Neural cell (in vitro differentiated cells): ENCODE data around the gene SLC4A5. TPM values are rescaled to one million over a fixed set of nuclear protein-coding genes. Genes with fewer than 3 reads are reported as not detected.
A peak's percentile ranks its signal among the peaks of the same experiment; 100 is the strongest.

ENCODE experiments used
- H2AFZ ChIP-seq: fragments of 200-600, 300-800 bp; sonication (generic), shearing (Covaris generic); 2 replicates; pipeline ENCODE4 v1.6.0; 2014; ENCODE audit warnings: low read depth, mild to moderate bottlenecking, antibody characterized with exemption, low read length, moderate library complexity
- H3F3A ChIP-seq: fragments of 200-600 bp; shearing (Covaris generic); 2 replicates; pipeline ENCODE4 v1.6.1; 2016; ENCODE audit warnings: mild to moderate bottlenecking, moderate library complexity, mixed read lengths, antibody characterized with exemption, low read length; ENCODE audit not compliant: insufficient read depth, poor library complexity, severe bottlenecking
- H3K27ac ChIP-seq: fragments of 200-600, 300-800 bp; sonication (generic), shearing (Covaris generic); 2 replicates; pipeline ENCODE4 v1.5.1; 2014; ENCODE audit warnings: mild to moderate bottlenecking, low read length, moderate library complexity
- H3K27me3 ChIP-seq: fragments of 300-800, 200-600 bp; sonication (generic), shearing (Covaris generic); 2 replicates; pipeline ENCODE4 v1.6.0; 2014; ENCODE audit warnings: mild to moderate bottlenecking, low read depth, low read length, moderate library complexity; ENCODE audit not compliant: insufficient read depth
- H3K36me3 ChIP-seq: fragments of 300-800, 200-600 bp; sonication (generic), shearing (Covaris generic); 2 replicates; pipeline ENCODE4 v1.5.1; 2014; ENCODE audit warnings: mild to moderate bottlenecking, antibody characterized with exemption, low read length, moderate library complexity; ENCODE audit not compliant: insufficient read depth
- H3K4me2 ChIP-seq: fragments of 300-800, 200-600 bp; sonication (generic), shearing (Covaris generic); 2 replicates; pipeline ENCODE4 v1.6.0; 2014; ENCODE audit warnings: mild to moderate bottlenecking, low read length
- H3K4me3 ChIP-seq: fragments of 300-800, 200-600 bp; sonication (generic), shearing (Covaris generic); 2 replicates; pipeline ENCODE4 v1.5.1; 2014; ENCODE audit warnings: mild to moderate bottlenecking, low read length, moderate library complexity
- H3K79me2 ChIP-seq: fragments of 200-600 bp; shearing (Covaris generic); replicated peaks from 2 replicates; pipeline ENCODE4 v1.6.0; 2014; ENCODE audit warnings: mild to moderate bottlenecking, low read length, moderate library complexity; ENCODE audit not compliant: insufficient read depth
- H3K9ac ChIP-seq: fragments of 300-800, 200-600 bp; sonication (generic), shearing (Covaris generic); 2 replicates; pipeline ENCODE4 v1.6.1; 2016; ENCODE audit warnings: mild to moderate bottlenecking, low read length, mixed read lengths
- H3K9me2 ChIP-seq: fragments of 200-600 bp; shearing (Covaris generic); 2 replicates; pipeline ENCODE4 v1.6.1; 2016; ENCODE audit warnings: mild to moderate bottlenecking, low read length, mixed read lengths; ENCODE audit not compliant: insufficient read depth
- H3K9me3 ChIP-seq: fragments of 200-600, 300-800 bp; sonication (generic), shearing (Covaris generic); 2 replicates; pipeline ENCODE4 v1.6.1; 2016; ENCODE audit warnings: mild to moderate bottlenecking, mixed run types, low read length, moderate library complexity, mixed read lengths
- H4K20me1 ChIP-seq: fragments of 200-600 bp; shearing (Covaris generic); 2 replicates; pipeline ENCODE4 v1.6.1; 2016; ENCODE audit warnings: mild to moderate bottlenecking, mixed run types; ENCODE audit not compliant: insufficient read depth
- EP300 ChIP-seq: fragments of 450-650 bp; conservative IDR thresholded peaks from 2 replicates; pipeline ENCODE4 v1.6.1; 2014; ENCODE audit warnings: antibody characterized with exemption, mild to moderate bottlenecking, moderate library complexity; ENCODE audit not compliant: poor library complexity, severe bottlenecking
- EZH2 ChIP-seq: fragments of 200-600, 300-800 bp; shearing (Covaris generic), sonication (generic); IDR thresholded peaks from 2 replicates; pipeline ENCODE4 v1.6.1; 2014; ENCODE audit warnings: antibody characterized with exemption, low read length, borderline replicate concordance, mild to moderate bottlenecking; ENCODE audit not compliant: insufficient read depth, poor library complexity, severe bottlenecking
- MXI1 ChIP-seq: fragments of 450-650 bp; conservative IDR thresholded peaks from 2 replicates; pipeline ENCODE4 v1.6.1; 2014; ENCODE audit warnings: antibody characterized with exemption, mild to moderate bottlenecking; ENCODE audit not compliant: poor library complexity, severe bottlenecking
- POLR2AphosphoS5 ChIP-seq: IDR thresholded peaks from 2 replicates; pipeline ENCODE4 v1.6.1; 2012
- RAD21 ChIP-seq: fragments of 450-650 bp; conservative IDR thresholded peaks from 2 replicates; pipeline ENCODE4 v1.6.1; 2014; ENCODE audit warnings: antibody characterized with exemption, mild to moderate bottlenecking, moderate library complexity
- SMC3 ChIP-seq: fragments of 450-650 bp; conservative IDR thresholded peaks from 2 replicates; pipeline ENCODE4 v1.6.1; 2014; ENCODE audit warnings: antibody characterized with exemption, mild to moderate bottlenecking, moderate library complexity; ENCODE audit not compliant: poor library complexity
- TAF1 ChIP-seq: IDR thresholded peaks from 2 replicates; pipeline ENCODE4 v1.6.1; 2012; ENCODE audit warnings: low read depth
- polyA plus RNA-seq: library from polyadenylated mRNA; depleted of rRNA; stranded (reverse); fragments of >200 nt; gene quantifications from 2 replicates; pipeline ENCODE4 v1.2.3, GENCODE V29; 2014
- TF ChIP-seq, protein P1 (sequence below): IDR thresholded peaks from 2 replicates; pipeline ENCODE4 v1.6.1; 2012; ENCODE audit warnings: borderline replicate concordance
- TF ChIP-seq, protein P2 (sequence below): fragments of 450-650 bp; IDR thresholded peaks from 2 replicates; pipeline ENCODE4 v1.5.1; 2014; ENCODE audit warnings: antibody characterized with exemption, mild to moderate bottlenecking, moderate library complexity; ENCODE audit not compliant: poor library complexity, severe bottlenecking

The SLC4A5 gene
- polyA plus RNA-seq, 1 donor from 2014 or later: 3.9 TPM

DNA sequence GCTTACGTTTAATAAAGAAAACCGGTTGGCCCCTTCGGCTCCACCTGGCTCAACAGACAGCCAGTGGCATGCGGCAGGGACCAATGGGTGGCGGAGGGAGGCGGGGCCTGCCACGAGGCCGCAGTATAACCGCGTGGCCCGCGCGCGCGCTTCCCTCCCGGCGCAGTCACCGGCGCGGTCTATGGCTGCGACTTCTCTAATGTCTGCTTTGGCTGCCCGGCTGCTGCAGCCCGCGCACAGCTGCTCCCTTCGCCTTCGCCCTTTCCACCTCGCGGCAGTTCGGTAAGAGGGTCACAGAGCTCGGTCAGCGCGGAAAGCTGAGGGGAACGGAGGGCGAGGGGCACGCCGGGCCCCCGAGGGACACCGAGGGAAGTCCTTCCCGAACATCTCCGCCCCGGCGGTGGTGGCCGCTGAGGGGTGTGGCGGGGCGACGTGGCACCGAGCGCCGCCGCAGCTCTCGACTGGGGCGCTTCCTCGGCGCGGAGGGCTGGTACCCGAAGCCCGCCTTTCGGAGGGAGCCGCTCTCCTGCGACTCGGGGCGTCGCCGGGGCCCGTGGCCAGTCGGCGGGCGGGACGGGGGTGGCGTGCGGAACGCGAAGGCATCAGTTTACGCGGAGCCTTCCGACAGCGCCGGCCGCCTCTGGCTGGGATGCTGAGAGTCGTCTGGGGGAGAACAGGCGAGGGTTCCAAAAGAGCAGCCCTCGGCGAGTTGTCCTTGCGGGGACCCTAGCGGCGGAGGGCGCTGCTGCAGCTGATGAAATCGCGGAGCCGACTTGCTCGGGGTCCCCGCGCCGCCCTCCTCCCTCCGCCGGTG lies 144.5 kb downstream of the SLC4A5 start, which contains the start of gene MTHFD2:
Gene MTHFD2 (plus strand): TSS at position 155 of the 814 bp plus-strand sequence. CDS start 27 bp downstream, at position 182.
- Histone ChIP-seq H3K9me2 (no peaks in the 10 kb centered on the region), H3F3A (peaks cover 5% of the 10 kb centered on the region), H3K4me2 (peak within 1 kb of the TSS; percentile 92), H3K36me3 (no peaks in the 10 kb centered on the region), H3K4me3 (peak within 1 kb of the TSS; percentile 97), H3K9me3 (no peaks in the 10 kb centered on the region), H3K79me2 (peaks cover 24% of the 10 kb centered on the region), H3K27ac (peak within 1 kb of the TSS; percentile 78), H2AFZ (peak within 1 kb of the TSS; percentile 94), H4K20me1 (no peaks in the 10 kb centered on the region), H3K27me3 (no peaks in the 10 kb centered on the region), H3K9ac (peak within 1 kb of the TSS; percentile 79)
- TF ChIP-seq, protein P1, sequence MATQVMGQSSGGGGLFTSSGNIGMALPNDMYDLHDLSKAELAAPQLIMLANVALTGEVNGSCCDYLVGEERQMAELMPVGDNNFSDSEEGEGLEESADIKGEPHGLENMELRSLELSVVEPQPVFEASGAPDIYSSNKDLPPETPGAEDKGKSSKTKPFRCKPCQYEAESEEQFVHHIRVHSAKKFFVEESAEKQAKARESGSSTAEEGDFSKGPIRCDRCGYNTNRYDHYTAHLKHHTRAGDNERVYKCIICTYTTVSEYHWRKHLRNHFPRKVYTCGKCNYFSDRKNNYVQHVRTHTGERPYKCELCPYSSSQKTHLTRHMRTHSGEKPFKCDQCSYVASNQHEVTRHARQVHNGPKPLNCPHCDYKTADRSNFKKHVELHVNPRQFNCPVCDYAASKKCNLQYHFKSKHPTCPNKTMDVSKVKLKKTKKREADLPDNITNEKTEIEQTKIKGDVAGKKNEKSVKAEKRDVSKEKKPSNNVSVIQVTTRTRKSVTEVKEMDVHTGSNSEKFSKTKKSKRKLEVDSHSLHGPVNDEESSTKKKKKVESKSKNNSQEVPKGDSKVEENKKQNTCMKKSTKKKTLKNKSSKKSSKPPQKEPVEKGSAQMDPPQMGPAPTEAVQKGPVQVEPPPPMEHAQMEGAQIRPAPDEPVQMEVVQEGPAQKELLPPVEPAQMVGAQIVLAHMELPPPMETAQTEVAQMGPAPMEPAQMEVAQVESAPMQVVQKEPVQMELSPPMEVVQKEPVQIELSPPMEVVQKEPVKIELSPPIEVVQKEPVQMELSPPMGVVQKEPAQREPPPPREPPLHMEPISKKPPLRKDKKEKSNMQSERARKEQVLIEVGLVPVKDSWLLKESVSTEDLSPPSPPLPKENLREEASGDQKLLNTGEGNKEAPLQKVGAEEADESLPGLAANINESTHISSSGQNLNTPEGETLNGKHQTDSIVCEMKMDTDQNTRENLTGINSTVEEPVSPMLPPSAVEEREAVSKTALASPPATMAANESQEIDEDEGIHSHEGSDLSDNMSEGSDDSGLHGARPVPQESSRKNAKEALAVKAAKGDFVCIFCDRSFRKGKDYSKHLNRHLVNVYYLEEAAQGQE: peak; percentile 61
- TF ChIP-seq, protein P2, sequence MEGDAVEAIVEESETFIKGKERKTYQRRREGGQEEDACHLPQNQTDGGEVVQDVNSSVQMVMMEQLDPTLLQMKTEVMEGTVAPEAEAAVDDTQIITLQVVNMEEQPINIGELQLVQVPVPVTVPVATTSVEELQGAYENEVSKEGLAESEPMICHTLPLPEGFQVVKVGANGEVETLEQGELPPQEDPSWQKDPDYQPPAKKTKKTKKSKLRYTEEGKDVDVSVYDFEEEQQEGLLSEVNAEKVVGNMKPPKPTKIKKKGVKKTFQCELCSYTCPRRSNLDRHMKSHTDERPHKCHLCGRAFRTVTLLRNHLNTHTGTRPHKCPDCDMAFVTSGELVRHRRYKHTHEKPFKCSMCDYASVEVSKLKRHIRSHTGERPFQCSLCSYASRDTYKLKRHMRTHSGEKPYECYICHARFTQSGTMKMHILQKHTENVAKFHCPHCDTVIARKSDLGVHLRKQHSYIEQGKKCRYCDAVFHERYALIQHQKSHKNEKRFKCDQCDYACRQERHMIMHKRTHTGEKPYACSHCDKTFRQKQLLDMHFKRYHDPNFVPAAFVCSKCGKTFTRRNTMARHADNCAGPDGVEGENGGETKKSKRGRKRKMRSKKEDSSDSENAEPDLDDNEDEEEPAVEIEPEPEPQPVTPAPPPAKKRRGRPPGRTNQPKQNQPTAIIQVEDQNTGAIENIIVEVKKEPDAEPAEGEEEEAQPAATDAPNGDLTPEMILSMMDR: peak; percentile 92
- TF ChIP-seq EP300: no peak
- peak; percentile 95 for TF ChIP-seq POLR2AphosphoS5
- TF ChIP-seq SMC3: peak; percentile 38
- peak; percentile 96 for TF ChIP-seq MXI1
- TF ChIP-seq TAF1: peak; percentile 72
- peak; percentile 50 for TF ChIP-seq RAD21
- no peak for TF ChIP-seq EZH2

DNA sequence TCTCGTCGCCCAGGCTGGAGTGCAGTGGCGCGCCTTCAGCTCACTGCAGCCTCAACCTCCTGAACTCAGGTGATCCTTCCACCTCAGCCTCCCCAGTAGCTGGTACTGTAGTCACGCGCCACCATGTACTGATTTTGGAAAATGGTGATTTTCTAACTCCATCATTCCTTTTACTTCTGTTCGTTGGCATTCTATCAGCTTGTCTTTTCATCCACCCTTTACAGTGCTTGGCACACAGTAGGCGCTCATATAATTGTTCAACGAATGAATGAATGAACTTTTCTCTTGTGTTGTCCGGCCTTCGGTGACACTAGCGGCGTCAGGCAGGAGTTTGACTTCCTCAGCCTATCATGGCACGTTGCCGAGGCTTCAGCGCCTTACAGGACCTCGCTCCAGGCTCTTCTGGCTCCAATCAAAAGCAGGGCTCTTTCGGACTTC lies 145.2 kb downstream of the SLC4A5 start:
- Histone ChIP-seq H3K27me3 (no peaks in the 10 kb centered on the region), H3K9ac (no peak overlapping the region), H3F3A (peaks cover 5% of the 10 kb centered on the region), H3K36me3 (no peaks in the 10 kb centered on the region), H2AFZ (no peak overlapping the region), H3K27ac (no peak overlapping the region), H3K4me2 (no peak overlapping the region), H3K9me3 (no peaks in the 10 kb centered on the region), H3K9me2 (no peaks in the 10 kb centered on the region), H4K20me1 (no peaks in the 10 kb centered on the region), H3K79me2 (peaks cover 18% of the 10 kb centered on the region), H3K4me3 (peak overlapping the region; percentile 97)
- no peak for TF ChIP-seq RAD21
- no peak for TF ChIP-seq TAF1
- TF ChIP-seq, protein P1: no peak
